Suprapubic skin (tissue), 4 donors: ENCODE measurements around the gene RAB8A. TPM values are rescaled to one million over a fixed set of nuclear protein-coding genes. Genes with fewer than 3 reads are reported as not detected.
A peak's percentile ranks its signal among the peaks of the same experiment; 100 is the strongest.

ENCODE experiments used
- DNase-seq, 2 donors: peaks; one replicate each; pipeline ENCODE4 v3.0.0-alpha.2; 2019; ENCODE audit warnings: low spot score in 2 of 2
- H3K27ac ChIP-seq: fragments of 200-600 bp; sonication (generic); one replicate; pipeline ENCODE4 v1.5.1; 2019
- H3K27me3 ChIP-seq: fragments of 200-600 bp; sonication (generic); one replicate; pipeline ENCODE4 v1.5.1; 2019
- H3K36me3 ChIP-seq: fragments of 200-600 bp; sonication (generic); one replicate; pipeline ENCODE4 v1.5.1; 2019
- H3K4me1 ChIP-seq: fragments of 200-600 bp; sonication (generic); one replicate; pipeline ENCODE4 v1.5.1; 2019
- H3K4me3 ChIP-seq: fragments of 200-600 bp; sonication (generic); one replicate; pipeline ENCODE4 v1.5.1; 2019; ENCODE audit warnings: mild to moderate bottlenecking
- H3K9me3 ChIP-seq: fragments of 200-600 bp; sonication (generic); one replicate; pipeline ENCODE4 v1.5.1; 2019
- CTCF ChIP-seq, 2 donors: fragments of 200-600 bp in 1 of 2; fragments of 450-650 bp in 1 of 2; sonication (generic) in 1 of 2; IDR thresholded peaks; one replicate each; pipeline ENCODE4 v1.5.1; 2016 to 2019; ENCODE audit warnings: antibody characterized with exemption in 2 of 2, mild to moderate bottlenecking in 1 of 2, moderate library complexity in 1 of 2
- EP300 ChIP-seq: sonication (generic); formaldehyde crosslinking; IDR thresholded peaks from one replicate; pipeline ENCODE4 v1.6.1; 2017; ENCODE audit warnings: antibody characterized with exemption
- POLR2A ChIP-seq, 2 donors: fragments of 450-650 bp; IDR thresholded peaks; one replicate each; pipeline ENCODE4 v1.6.1; 2017; ENCODE audit warnings: antibody characterized with exemption in 2 of 2, mild to moderate bottlenecking in 2 of 2, moderate library complexity in 2 of 2
- POLR2AphosphoS5 ChIP-seq, 3 donors: sonication (generic); formaldehyde crosslinking; IDR thresholded peaks; one replicate each; pipeline ENCODE4 v1.6.1; 2017; ENCODE audit warnings: antibody characterized with exemption in 3 of 3
- WGBS: methylation state at CpG from one replicate; pipeline ENCODE4 v1.1.5; 2018; 5-methylcytosine and 5-hydroxymethylcytosine counted together
- total RNA-seq, 4 donors: library from RNA; depleted of rRNA; stranded (reverse); fragments of >200 nt; gene quantifications; one replicate each; pipeline ENCODE4 v1.1.0, GENCODE V29; 2016

Gene RAB8A
- total RNA-seq, 4 donors from 2014 or later, result 48.9 to 61.9 (median 58.5) TPM

DNA sequence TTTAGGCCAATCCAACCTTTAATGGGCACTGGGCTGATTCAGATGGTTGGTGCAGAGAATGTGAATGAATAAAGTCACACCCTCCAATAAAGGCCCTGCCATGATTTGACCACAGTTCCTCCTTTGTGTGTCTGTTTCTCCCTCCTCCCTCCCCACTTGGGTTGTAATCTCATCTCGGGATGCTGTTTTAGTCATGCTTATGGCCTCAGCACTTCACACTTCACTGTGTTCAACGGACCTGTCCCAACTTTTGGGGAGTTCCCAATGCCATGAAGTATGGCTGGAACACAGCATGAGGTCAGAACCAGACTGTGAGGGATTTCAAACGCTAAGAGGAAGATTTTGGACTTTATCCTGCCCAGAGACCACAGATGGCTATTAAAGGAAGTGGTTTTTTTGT, 5.6 kb upstream of the RAB8A start:
- Histone ChIP-seq H3K36me3 (peaks cover 32% of the 10 kb centered on the region), H3K27me3 (no peaks in the 10 kb centered on the region), H3K4me1 (peaks cover 5% of the 10 kb centered on the region), H3K27ac (no peak overlapping the region), H3K4me3 (no peak overlapping the region), H3K9me3 (no peaks in the 10 kb centered on the region)
- 17% methylated on average over 3 of the region's 3 CpGs for WGBS
- no peak for DNase-seq
- TF ChIP-seq POLR2AphosphoS5 (IDR thresholded peaks at IDR 0.05) (no peak), CTCF (IDR thresholded peaks at IDR 0.05) (no peak), EP300 (no peak), POLR2A (IDR thresholded peaks at IDR 0.05) (no peak)

DNA sequence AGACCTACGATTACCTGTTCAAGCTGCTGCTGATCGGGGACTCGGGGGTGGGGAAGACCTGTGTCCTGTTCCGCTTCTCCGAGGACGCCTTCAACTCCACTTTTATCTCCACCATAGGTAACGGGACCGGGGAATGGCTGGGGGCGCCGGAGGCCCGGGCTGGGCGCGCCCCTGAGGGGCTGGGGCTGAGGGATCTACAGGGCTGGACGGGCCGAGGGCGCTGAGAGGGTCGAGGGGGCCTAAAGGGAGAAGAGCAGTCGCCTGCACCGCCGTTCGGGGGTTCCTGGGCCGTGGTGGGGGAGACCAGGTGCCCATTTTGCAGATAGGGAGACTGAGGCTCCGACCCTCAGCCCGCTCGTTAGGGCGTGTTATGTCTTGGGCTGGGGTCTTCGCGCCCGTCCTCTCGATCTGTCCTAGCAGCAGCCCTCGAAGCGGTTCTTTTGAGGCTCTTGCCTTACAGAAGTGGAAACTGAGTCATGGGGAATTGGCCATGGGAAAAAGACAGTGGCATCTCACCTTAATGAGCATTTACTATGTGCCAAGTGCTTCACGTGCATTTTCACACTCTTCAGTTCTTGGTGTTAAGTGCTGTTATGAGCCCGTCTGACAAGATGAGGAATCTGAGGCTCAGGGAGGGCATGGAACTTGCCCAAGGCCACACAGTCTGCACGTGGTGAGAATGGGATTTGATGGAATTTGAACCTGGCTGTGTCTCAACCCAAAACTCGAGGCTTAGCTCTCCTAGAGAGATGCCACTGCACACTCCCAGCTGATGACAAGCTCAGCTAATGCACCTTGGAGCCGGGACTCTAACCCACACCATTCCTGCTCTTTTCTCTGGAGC, 442 bp downstream of the RAB8A start:
- DNase-seq, result no peak
- TF ChIP-seq POLR2AphosphoS5 (IDR thresholded peaks at IDR 0.05), result peak in 1 of 3 donors; percentile 61
- no peak for TF ChIP-seq CTCF (IDR thresholded peaks at IDR 0.05)
- Histone ChIP-seq H3K36me3 (no peaks in the 10 kb centered on the region), H3K4me3 (peak overlapping the region; percentile 92), H3K27me3 (no peaks in the 10 kb centered on the region), H3K9me3 (no peaks in the 10 kb centered on the region), H3K27ac (peak overlapping the region; percentile 85), H3K4me1 (peaks cover 44% of the 10 kb centered on the region)
- 3% methylated on average over 9 of the region's 37 CpGs for WGBS

GRCh38 chr19:16112778-16113177, 1.1 kb downstream of the RAB8A start:
- DNase-seq, result no peak
- Histone ChIP-seq H3K4me1 (peaks cover 44% of the 10 kb centered on the region), H3K27me3 (no peaks in the 10 kb centered on the region), H3K4me3 (peak overlapping the region; percentile 92), H3K9me3 (no peaks in the 10 kb centered on the region), H3K36me3 (peaks cover 3% of the 10 kb centered on the region), H3K27ac (no peak overlapping the region)
- WGBS, result 44% methylated on average over 2 of the region's 2 CpGs
- no peak for TF ChIP-seq CTCF (IDR thresholded peaks at IDR 0.05)
- TF ChIP-seq POLR2AphosphoS5 (IDR thresholded peaks at IDR 0.05), result no peak
- TF ChIP-seq EP300, result no peak
- TF ChIP-seq POLR2A (IDR thresholded peaks at IDR 0.05), result no peak

GRCh38 chr19:16113727-16114126, 2.0 kb downstream of the RAB8A start:
- Histone ChIP-seq H3K4me3 (no peak overlapping the region), H3K27me3 (no peaks in the 10 kb centered on the region), H3K4me1 (peaks cover 44% of the 10 kb centered on the region), H3K9me3 (no peaks in the 10 kb centered on the region), H3K27ac (no peak overlapping the region), H3K36me3 (peaks cover 12% of the 10 kb centered on the region)
- 96% methylated on average over 3 of the region's 3 CpGs for WGBS
- no peak for DNase-seq
- TF ChIP-seq POLR2AphosphoS5 (IDR thresholded peaks at IDR 0.05) (no peak), POLR2A (IDR thresholded peaks at IDR 0.05) (no peak), EP300 (no peak), CTCF (IDR thresholded peaks at IDR 0.05) (no peak)

- no peak for DNase-seq
- no peak overlapping the region for H3K27ac ChIP-seq
- no peaks in the 10 kb centered on the region for H3K27me3 ChIP-seq
- TF ChIP-seq POLR2AphosphoS5 (IDR thresholded peaks at IDR 0.05) (no peak), CTCF (IDR thresholded peaks at IDR 0.05) (no peak), EP300 (no peak), POLR2A (IDR thresholded peaks at IDR 0.05) (no peak)
- 77% methylated on average over 9 of the region's 9 CpGs for WGBS
- peaks cover 30% of the 10 kb centered on the region for H3K36me3 ChIP-seq
- H3K9me3 ChIP-seq, result no peaks in the 10 kb centered on the region
- H3K4me1 ChIP-seq, result peaks cover 44% of the 10 kb centered on the region
- no peak overlapping the region for H3K4me3 ChIP-seq
Observed at GRCh38 chr19:16115301-16116039, 3.8 kb downstream of the RAB8A start.
